Esophagus muscularis mucosa (tissue), 3 donors: ENCODE results near the gene ERBIN.

Source experiments
- POLR2AphosphoS5 ChIP-seq, 2 donors: sonication (generic); formaldehyde crosslinking; IDR thresholded peaks; one replicate each; pipeline ENCODE4 v1.6.1; 2017; ENCODE audit warnings: antibody characterized with exemption in 2 of 2
- TF ChIP-seq, protein P1 (sequence below), 3 experiments: fragments of 200-600 bp in 2 of 3; fragments of 450-650 bp in 1 of 3; sonication (generic) in 2 of 3; IDR thresholded peaks; one replicate each; pipeline ENCODE4 v1.5.1; 2017 to 2019; ENCODE audit warnings: antibody characterized with exemption in 3 of 3, mild to moderate bottlenecking in 2 of 3, moderate library complexity in 1 of 3

DNA sequence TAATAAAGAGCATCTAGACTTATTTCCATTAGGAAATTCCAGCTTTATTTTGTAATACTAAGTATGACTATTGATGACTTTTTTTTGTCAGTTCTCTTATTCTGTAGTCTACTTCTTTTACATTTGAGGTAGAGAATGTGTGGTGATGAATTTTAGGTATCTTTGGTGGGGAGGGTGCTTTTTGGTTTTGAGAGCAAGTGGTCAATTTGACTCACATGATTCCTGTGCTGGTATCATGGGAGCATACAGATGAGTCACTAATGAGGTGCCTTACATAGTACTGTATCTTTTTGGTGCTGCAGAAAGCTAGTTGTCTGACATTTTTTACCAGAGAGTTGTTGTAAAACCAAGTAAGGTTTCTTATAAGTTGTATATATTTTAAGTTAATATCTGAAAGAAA, 35.3 kb downstream of the ERBIN start:
- TF ChIP-seq, protein P1, sequence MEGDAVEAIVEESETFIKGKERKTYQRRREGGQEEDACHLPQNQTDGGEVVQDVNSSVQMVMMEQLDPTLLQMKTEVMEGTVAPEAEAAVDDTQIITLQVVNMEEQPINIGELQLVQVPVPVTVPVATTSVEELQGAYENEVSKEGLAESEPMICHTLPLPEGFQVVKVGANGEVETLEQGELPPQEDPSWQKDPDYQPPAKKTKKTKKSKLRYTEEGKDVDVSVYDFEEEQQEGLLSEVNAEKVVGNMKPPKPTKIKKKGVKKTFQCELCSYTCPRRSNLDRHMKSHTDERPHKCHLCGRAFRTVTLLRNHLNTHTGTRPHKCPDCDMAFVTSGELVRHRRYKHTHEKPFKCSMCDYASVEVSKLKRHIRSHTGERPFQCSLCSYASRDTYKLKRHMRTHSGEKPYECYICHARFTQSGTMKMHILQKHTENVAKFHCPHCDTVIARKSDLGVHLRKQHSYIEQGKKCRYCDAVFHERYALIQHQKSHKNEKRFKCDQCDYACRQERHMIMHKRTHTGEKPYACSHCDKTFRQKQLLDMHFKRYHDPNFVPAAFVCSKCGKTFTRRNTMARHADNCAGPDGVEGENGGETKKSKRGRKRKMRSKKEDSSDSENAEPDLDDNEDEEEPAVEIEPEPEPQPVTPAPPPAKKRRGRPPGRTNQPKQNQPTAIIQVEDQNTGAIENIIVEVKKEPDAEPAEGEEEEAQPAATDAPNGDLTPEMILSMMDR (IDR thresholded peaks at IDR 0.05) = no peak
- TF ChIP-seq POLR2AphosphoS5 (IDR thresholded peaks at IDR 0.05) = no peak
